ENCODE data around the gene CIAPIN1. TPM values are rescaled to one million over a fixed set of nuclear protein-coding genes. Genes with fewer than 3 reads are reported as not detected.

Gene CIAPIN1
- total and polyA plus RNA-seq, 2 of the 8 experiments (the other 6 are each of a cell fraction or from before 2014, with no cell fraction given): 76.8 to 83.6 TPM

- Histone ChIP-seq H2AK5ac (ENCODE audit: low read depth, low read length) (no peak overlapping the region), H3K36me3 (ENCODE audit: control insufficient read depth in 2 of 4, insufficient read depth in 4 of 4, low read length in 3 of 4) (peaks cover 0 to 2% (median 1%) of the 10 kb centered on the region in 4 experiments; a peak in 2 of 8 replicates), H3K23ac (ENCODE audit: insufficient read length) (no peak overlapping the region), H3K4me3 (ENCODE audit: extremely low read depth in 1 of 4, insufficient read depth in 2 of 4, low read depth in 3 of 4, low read length in 4 of 4) (no peak overlapping the region), H3K4ac (replicated peaks; ENCODE audit: insufficient read length, low read depth, low read length) (no peak overlapping the region), H3K79me2 (ENCODE audit: control insufficient read depth in 1 of 2, insufficient read depth in 2 of 2, low read length in 2 of 2) (no peaks in the 10 kb centered on the region), H3K79me1 (ENCODE audit: low read depth, low read length) (no peaks in the 10 kb centered on the region), H3K9me3 (ENCODE audit: insufficient read depth in 2 of 2, low read depth in 1 of 2, low read length in 1 of 2) (no peaks in the 10 kb centered on the region), H2BK12ac (ENCODE audit: low read depth, low read length) (no peak overlapping the region), H2BK5ac (ENCODE audit: low read depth, low read length) (no peak overlapping the region), H2AFZ (ENCODE audit: low read length) (no peak overlapping the region), H2BK15ac (ENCODE audit: low read length) (no peak overlapping the region), H3K4me2 (ENCODE audit: insufficient read depth in 1 of 2, low read depth in 2 of 2, low read length in 2 of 2) (no peak overlapping the region), H3K23me2 (ENCODE audit: low read depth, low read length) (no peaks in the 10 kb centered on the region), H3K27ac (ENCODE audit: low read depth, low read length) (no peak overlapping the region), H3K4me1 (replicated peaks in 1 of 4; ENCODE audit: control insufficient read depth in 3 of 4, insufficient read depth in 4 of 4, low read length in 3 of 4) (peaks cover 0 to 5% (median 1%) of the 10 kb centered on the region in 4 experiments; a peak in 3 of 7 replicates), H3K27me3 (replicated peaks in 1 of 4; ENCODE audit: control insufficient read depth in 3 of 4, extremely low read depth in 1 of 4, insufficient read depth in 3 of 4, low read length in 3 of 4) (no peaks in the 10 kb centered on the region), H3K56ac (replicated peaks; ENCODE audit: insufficient read length, low read depth, low read length) (no peak overlapping the region), H2BK20ac (ENCODE audit: low read length) (no peak overlapping the region), H2BK120ac (replicated peaks; ENCODE audit: low read depth, low read length) (no peak overlapping the region), H4K20me1 (replicated peaks in 1 of 2; ENCODE audit: control insufficient read depth in 1 of 2, insufficient read depth in 2 of 2, low read length in 2 of 2) (peaks cover 0 to 2% of the 10 kb centered on the region in 2 experiments), H4K5ac (ENCODE audit: insufficient read length, low read depth, low read length) (no peak overlapping the region), H3K14ac (ENCODE audit: insufficient read length) (no peak overlapping the region), H4K8ac (ENCODE audit: extremely low read depth, insufficient read depth, low read length) (no peak overlapping the region), H4K91ac (replicated peaks; ENCODE audit: insufficient read length, low read length) (no peak overlapping the region), H3K18ac (ENCODE audit: extremely low read depth, low read length) (no peak overlapping the region; the same call in 1 of the 2 replicates), H3K9ac (replicated peaks in 1 of 4; ENCODE audit: extremely low read depth in 1 of 4, low read depth in 3 of 4, low read length in 3 of 4) (no peak overlapping the region)
- DNase-seq (ENCODE audit: low read depth in 1 of 2, low spot score in 2 of 2) (peak in 1 of 2 experiments; percentile 60), FAIRE-seq (no peak)
- TF ChIP-seq CTCF (IDR thresholded peaks at IDR 0.05; ENCODE audit: control extremely low read depth in 1 of 3, insufficient read depth in 1 of 3, low read depth in 1 of 3, low read length in 3 of 3): peak; percentile 56 to 73 (median 61)
- TF ChIP-seq, protein P1, sequence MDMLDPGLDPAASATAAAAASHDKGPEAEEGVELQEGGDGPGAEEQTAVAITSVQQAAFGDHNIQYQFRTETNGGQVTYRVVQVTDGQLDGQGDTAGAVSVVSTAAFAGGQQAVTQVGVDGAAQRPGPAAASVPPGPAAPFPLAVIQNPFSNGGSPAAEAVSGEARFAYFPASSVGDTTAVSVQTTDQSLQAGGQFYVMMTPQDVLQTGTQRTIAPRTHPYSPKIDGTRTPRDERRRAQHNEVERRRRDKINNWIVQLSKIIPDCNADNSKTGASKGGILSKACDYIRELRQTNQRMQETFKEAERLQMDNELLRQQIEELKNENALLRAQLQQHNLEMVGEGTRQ (IDR thresholded peaks at IDR 0.05; ENCODE audit: low read length): no peak
- TF ChIP-seq RAD21 (IDR thresholded peaks at IDR 0.05 in 1 of 2, conservative IDR thresholded peaks at IDR 0.05 in 1 of 2; ENCODE audit: low read depth in 2 of 2, low read length in 2 of 2): peak; percentile 71 to 77
- POLR2A ChIA-PET (ENCODE audit: partially characterized antibody): interaction anchor here (0.9 to 1.6 kb wide), 4 partner anchors 11 to 236 kb away, joined by 4 to 6 read pairs (median 5); partner anchors contain the start of genes CIAPIN1, COQ9, PSME3IP1 and RSPRY1
- CTCF ChIA-PET (ENCODE audit: partially characterized antibody): interaction anchor here (0.6 to 19.2 kb wide), 27 partner anchors 9 to 219 kb away, joined by 3 to 513 read pairs (median 3); partner anchors contain the start of gene POLR2C
- WGBS, 2 experiments (ENCODE audit: extremely low coverage in 1 of 2, insufficient coverage in 1 of 2, insufficient read length in 1 of 2, insufficient replicate concordance in 2 of 2, low coverage in 1 of 2, low lambda C conversion rate in 2 of 2, missing lambda C conversion rate in 1 of 2): 65% methylated on average over 10 of the region's 10 CpGs; no CpG with 5 or more reads in 1 of the 2 experiments
These were observed 24.9 kb downstream of the CIAPIN1 start for GRCh38 chr16:57422026-57422944.

Data from H1 (cell line).